Measurements from ENCODE around the gene STXBP4.

STXBP4 gene

DNA sequence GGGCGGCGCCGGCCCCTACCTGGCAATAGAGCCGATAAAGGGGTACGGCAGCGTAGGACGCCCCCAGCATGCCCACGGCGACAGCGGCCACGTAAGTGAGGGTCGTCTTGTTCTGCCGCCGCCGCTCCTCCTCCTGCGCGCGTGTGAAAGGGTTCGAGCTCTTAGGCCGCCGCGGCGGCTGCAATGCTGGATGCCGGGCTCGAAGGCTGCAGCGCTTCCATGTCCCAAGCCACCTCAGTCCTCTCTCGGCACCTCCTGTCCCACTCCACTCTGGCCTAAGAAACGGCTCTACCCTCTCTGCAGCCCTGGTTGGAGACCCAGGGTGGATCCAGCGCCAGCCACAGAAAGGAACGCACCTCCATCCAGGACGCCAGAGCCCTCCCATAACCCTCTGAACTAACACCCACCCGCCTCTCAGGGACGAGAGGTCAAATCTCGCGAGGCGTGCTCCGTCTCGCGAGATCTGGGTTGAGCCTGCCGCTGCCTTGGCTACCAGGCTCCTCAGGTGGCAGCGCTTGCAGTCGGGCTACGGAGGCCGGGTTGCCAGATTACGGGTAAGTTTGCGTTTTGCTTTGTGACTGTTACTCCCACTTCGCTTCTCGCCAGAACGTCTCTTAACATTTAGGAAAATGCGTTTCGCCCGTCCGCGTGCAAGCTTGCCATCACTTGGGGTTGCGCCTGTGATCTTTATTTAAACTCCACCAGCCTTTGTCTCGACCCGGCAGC lies at the start of gene STXBP4, which contains the start of gene COX11:
Gene STXBP4, plus strand, starts transcription at position 504 of the 726 bp plus-strand sequence. CDS start 17,455 bp downstream, outside the sequence.
Gene COX11, minus strand, starts transcription at position 393 of the 726 bp plus-strand sequence. Its CDS starts 8 bp downstream, at position 385.
- peak; percentile 84 for DNase-seq

- no peak for DNase-seq
These were observed 49.1 kb upstream of the STXBP4 start for GRCh38 chr17:54919425-54919824.

DNA sequence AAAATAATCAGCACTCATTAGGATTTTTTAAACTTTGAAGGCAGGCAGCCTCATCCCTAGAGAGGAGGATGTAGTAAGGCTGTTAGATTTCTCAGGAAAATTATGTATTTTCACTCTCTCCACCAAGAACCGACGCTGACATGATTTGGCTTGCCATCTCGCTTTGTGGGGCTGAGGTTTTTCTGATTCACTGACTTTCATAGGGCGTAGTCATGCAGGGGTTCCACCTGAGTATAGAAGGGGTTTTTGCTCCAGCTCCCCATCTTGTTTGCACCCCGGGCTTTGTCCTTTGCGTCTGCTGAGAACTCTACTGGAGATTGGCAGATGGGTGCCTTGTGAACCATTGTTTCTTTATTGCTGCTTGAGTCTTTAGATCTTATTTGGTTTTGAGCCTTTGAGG lies 47.7 kb upstream of the STXBP4 start:
- no peak for DNase-seq

- DNase-seq = no peak
These were observed 44.2 kb upstream of the STXBP4 start for GRCh38 chr17:54924405-54924804.

DNA sequence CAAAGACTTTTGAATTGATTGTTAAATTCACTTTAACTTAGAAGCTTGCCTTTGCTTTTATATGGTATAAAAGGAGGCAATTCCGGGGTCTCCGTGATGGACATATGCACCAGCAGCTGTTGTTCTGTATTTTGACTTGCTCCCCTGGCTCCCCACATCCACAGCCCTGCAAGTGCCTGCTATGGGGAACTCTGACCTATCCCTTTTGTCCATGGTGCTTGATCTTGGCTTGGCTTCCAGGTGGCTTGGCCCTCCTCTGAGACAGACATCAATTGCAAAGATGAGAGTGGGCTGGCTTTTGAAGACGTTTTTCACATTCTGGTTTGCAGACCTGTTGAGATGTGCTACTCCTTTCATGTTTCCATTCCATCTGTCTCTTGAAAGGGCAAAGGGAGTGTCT lies 41.0 kb upstream of the STXBP4 start:
- DNase-seq = no peak

DNA sequence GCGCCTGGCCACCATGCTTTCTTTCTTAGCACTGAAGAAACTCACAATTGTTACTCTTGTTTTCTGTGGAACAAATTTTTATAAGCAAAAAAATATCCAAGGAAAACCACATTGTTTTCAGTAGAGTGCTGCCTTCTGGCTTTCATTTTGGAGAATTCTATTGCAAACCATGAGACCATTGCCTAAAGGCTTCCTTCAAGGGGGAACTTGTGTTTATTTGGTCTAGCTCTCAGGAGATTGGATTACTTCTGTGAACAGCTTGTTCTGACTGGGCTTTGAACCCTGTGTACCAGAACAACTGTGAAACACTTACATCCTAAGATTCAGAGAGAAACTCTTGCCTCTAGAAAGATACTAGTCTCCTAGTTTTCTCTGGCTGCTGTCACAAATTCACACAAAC lies 35.9 kb upstream of the STXBP4 start:
- no peak for DNase-seq

- DNase-seq = no peak
These were observed 34.6 kb upstream of the STXBP4 start for GRCh38 chr17:54933921-54934320.

GRCh38 chr17:54935471-54935870 lies 33.1 kb upstream of the STXBP4 start:
- no peak for DNase-seq

DNA sequence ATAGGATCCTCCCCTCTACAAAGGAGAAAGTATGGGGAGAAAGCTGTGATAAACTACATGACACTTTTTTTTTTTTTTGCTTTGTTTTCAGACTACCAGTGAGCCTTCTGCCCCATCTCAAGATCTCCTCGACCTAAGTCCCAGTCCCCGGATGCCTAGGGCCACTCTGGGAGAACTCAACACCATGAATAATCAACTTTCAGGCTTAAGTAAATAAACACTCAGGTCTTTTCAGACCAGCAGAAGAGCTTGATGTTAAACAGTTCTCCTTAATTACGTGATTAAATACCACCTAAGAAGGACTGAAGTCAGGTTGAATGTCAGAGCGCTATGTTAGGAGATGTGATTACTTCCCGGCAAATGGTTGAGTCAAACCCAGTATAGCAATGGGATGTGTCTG lies 31.5 kb upstream of the STXBP4 start:
- no peak for DNase-seq

- DNase-seq = no peak
These were observed 31.1 kb upstream of the STXBP4 start for GRCh38 chr17:54937426-54937825.

DNA sequence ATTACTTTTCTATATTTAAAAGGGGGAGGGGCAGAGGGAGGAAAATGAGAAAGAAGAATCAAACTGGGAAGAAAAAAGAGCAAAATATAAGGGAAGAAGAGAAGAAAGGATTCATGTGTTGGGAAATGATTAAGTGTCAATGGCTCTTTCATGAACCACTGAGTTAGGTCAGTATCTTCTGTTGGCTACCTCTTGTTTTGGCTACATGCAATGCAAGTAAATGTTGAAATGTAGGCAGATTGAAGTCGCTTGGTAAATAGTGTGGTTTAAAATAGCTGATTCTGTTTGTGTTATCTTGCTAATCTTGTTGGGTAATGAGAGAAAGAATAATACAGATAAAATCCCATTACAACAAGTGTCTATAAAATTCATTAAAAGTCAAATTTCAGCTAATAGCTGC lies 27.3 kb upstream of the STXBP4 start:
- no peak for DNase-seq

- DNase-seq = no peak
These were observed 23.8 kb upstream of the STXBP4 start for GRCh38 chr17:54944796-54945195.

DNA sequence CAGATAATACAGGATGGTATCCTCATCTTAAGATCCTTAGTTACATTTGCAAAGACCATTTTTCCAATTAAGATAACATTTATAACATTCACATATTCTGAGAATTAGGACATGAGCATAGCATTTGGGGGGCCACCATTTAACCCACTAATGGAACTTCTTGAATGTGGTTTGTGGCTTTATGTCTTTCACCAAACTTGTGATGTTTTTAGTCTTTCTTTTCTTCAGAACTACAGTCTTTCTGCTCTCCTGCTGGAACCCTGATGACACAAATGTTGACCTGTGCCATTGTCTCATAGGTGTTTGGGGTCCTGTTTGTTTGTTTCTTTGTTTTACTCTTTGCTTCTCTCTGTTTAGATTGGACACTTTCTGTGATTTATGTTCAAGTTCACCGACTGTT lies 23.3 kb upstream of the STXBP4 start:
- no peak for DNase-seq

GRCh38 chr17:54945671-54946070 lies 22.9 kb upstream of the STXBP4 start:
- DNase-seq = no peak

GRCh38 chr17:54947396-54947795 lies 21.2 kb upstream of the STXBP4 start:
- no peak for DNase-seq

DNA sequence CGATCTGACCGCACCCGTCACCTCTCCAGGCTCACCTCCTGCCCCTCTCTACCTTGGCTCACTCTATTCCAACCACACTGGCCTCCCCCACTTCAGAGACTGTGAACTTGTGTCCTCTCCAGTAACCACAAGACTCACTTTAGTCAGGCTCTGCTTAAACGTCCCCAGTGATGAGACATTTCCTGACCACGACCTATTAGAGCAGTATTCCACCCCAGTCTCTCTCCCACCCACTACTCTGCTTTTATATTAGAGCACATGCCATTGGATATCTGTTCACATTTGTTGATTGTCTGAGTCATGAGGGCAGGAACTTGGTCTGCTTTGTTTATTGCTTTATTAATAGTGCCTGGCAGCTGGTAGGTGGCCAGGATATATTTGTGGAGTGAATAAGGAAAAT lies 20.2 kb upstream of the STXBP4 start:
- DNase-seq = no peak

DNA sequence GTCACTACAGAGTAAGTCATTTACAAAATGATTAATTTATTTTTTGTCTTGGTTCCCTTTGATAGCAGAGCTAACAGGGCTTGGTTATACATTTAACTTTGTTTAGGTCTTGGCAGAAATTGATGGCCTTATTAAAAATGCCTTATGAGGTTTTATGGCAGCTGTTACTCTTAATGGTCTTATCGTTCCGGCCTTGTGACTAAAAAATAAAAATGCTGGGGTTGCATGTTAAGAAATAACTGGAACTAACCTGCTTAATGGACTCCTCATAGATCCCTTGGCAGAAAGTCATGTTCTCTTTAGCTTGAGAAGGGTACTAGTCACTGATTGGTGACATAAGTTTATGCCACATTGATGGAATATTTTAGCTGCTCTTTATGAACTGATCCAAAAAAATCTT lies 18.4 kb upstream of the STXBP4 start:
- no peak for DNase-seq

GRCh38 chr17:54951286-54951685 lies 17.3 kb upstream of the STXBP4 start:
- DNase-seq = no peak

- peak; percentile 69 for DNase-seq
These were observed 11.8 kb upstream of the STXBP4 start for GRCh38 chr17:54956791-54957190.

- DNase-seq = no peak
These were observed 824 bp upstream of the STXBP4 start for GRCh38 chr17:54967621-54968261.

- no peak for DNase-seq
These were observed 395 bp downstream of the STXBP4 start for GRCh38 chr17:54968988-54969332.

GRCh38 chr17:54969658-54970572 lies 1.4 kb downstream of the STXBP4 start:
- no peak for DNase-seq

GRCh38 chr17:54971147-54971546 lies 2.6 kb downstream of the STXBP4 start:
- DNase-seq = no peak

DNA sequence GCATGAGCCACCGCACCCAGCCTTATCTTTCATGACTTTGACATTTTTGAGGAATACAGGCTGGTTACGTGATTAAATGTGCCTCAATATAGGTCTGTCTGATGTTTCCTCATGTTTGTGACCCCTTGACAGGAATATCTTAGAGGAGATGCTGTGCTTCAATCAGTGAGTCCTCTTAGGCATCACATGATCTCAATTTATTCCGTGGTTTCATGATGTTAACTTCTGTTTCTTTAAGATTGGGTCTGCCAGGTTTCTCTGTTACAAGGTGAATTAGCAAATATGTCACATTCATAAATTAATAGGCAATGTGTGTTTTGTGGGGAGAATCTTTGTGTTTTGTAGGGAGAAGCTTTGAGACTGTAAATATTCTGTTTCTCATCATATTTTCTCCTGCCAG lies 3.3 kb downstream of the STXBP4 start:
- DNase-seq = no peak

Data from NCI-H187 treated with DMSO at 0.1 percent for 48 hours (cell line).